Gastroesophageal sphincter (tissue), 4 donors: Measurements from ENCODE around the gene NEK7. TPM values are rescaled to one million over a fixed set of nuclear protein-coding genes. Genes with fewer than 3 reads are reported as not detected.

Experiments
- ATAC-seq: fragments of 150-250 bp; one replicate; pipeline ENCODE4 v1.9.1; 2016; ENCODE audit warnings: mild to moderate bottlenecking, moderate library complexity
- H3K27ac ChIP-seq, 4 donors: fragments of 200-600 bp; sonication (generic) in 3 of 4; 1 replicate in 3 of 4; 2 replicates in 1 of 4; pipeline ENCODE4 v1.5.1; 2016 to 2019
- H3K27me3 ChIP-seq: fragments of 200-600 bp; sonication (generic); one replicate; pipeline ENCODE4 v1.5.1; 2019
- H3K36me3 ChIP-seq, 2 donors: fragments of 200-600 bp; sonication (generic); one replicate each; pipeline ENCODE4 v1.5.1; 2019; ENCODE audit warnings: control low read depth in 1 of 2
- H3K4me1 ChIP-seq, 3 donors: fragments of 200-600 bp; sonication (generic); 1 replicate in 2 of 3; 2 replicates in 1 of 3; pipeline ENCODE4 v1.5.1; 2016 to 2019; ENCODE audit warnings: control low read depth in 2 of 3
- H3K4me3 ChIP-seq, 2 donors: fragments of 200-600 bp; sonication (generic); one replicate each; pipeline ENCODE4 v1.5.1; 2019; ENCODE audit warnings: mild to moderate bottlenecking in 1 of 2, moderate library complexity in 1 of 2
- H3K9me3 ChIP-seq, 3 donors: fragments of 200-600 bp; sonication (generic); one replicate each; pipeline ENCODE4 v1.5.1; 2017 to 2019; ENCODE audit warnings: control low read depth in 2 of 3
- CTCF ChIP-seq, 4 experiments: fragments of 200-600 bp in 2 of 4; fragments of 450-650 bp in 2 of 4; sonication (generic) in 1 of 4; IDR thresholded peaks; one replicate each; pipeline ENCODE4 v1.5.1; 2017 to 2019; ENCODE audit warnings: antibody characterized with exemption in 4 of 4, mild to moderate bottlenecking in 2 of 4, moderate library complexity in 2 of 4
- EP300 ChIP-seq: sonication (generic); formaldehyde crosslinking; IDR thresholded peaks from one replicate; pipeline ENCODE4 v1.6.1; 2017; ENCODE audit warnings: antibody characterized with exemption, mild to moderate bottlenecking
- POLR2A ChIP-seq, 2 donors: fragments of 450-650 bp; IDR thresholded peaks; one replicate each; pipeline ENCODE4 v1.6.1; 2017; ENCODE audit warnings: antibody characterized with exemption in 2 of 2, mild to moderate bottlenecking in 2 of 2, moderate library complexity in 1 of 2
- POLR2AphosphoS5 ChIP-seq: sonication (generic); formaldehyde crosslinking; IDR thresholded peaks from one replicate; pipeline ENCODE4 v1.6.1; 2017; ENCODE audit warnings: antibody characterized with exemption
- WGBS, 2 donors: methylation state at CpG; one replicate each; pipeline ENCODE4 v1.1.5; 2018; ENCODE audit warnings: low coverage in 1 of 2; 5-methylcytosine and 5-hydroxymethylcytosine counted together
- total RNA-seq, 4 donors: library from RNA; depleted of rRNA; stranded (reverse); fragments of >200 nt; gene quantifications; one replicate each; pipeline ENCODE4 v1.1.0, GENCODE V29; 2016

The NEK7 gene
- total RNA-seq, 4 donors from 2014 or later: 114 to 250 (median 181) TPM

DNA sequence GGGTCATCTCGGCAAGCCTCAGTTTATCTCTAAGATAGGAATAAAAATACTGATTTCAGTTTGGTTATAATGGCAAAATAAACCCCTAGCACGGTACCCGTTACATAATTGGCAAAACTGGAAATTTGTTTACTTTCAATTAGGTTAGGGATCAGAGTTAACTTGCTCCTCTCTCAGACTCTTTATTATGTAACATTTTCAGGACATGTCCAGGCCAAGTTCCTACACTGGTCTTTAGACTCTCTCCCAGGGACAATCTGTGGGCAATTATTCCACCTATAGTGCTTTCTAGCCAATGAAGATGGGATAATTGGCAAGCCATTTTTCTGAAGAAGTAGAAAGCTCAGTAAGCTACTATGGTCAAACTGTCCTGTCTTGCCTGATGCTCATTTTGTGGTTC is 189.4 kb downstream of the NEK7 start:
- Histone ChIP-seq H3K27ac (no peak overlapping the region), H3K27me3 (no peaks in the 10 kb centered on the region), H3K9me3 (no peaks in the 10 kb centered on the region), H3K4me3 (no peak overlapping the region), H3K4me1 (no peaks in the 10 kb centered on the region), H3K36me3 (no peaks in the 10 kb centered on the region)
- ATAC-seq: no peak
- 34 to 72% methylated on average over 3 of the region's 3 CpGs for WGBS, 2 donors
- TF ChIP-seq CTCF (IDR thresholded peaks at IDR 0.05): no peak
- TF ChIP-seq POLR2A (IDR thresholded peaks at IDR 0.05): no peak
- TF ChIP-seq EP300: no peak
- no peak for TF ChIP-seq POLR2AphosphoS5

DNA sequence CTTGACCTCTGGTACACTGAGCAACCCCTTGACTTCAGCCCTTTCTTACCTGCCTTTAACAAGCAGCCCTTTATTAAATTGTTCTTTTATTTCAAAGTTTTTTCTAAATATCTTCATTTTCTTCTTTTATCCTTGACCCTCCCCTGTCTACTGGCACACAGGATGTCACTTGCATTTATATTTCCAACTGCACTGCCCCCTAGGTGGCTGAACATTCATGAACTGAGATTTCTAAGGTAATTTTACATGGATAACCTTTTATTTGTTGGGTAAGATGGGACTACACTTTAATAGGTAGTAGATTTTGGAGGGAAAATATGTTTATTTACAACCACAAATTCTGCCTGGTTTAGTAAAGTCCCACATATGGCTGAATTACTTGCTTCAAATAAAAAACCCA is 193.7 kb downstream of the NEK7 start:
- Histone ChIP-seq H3K27ac (no peak overlapping the region), H3K4me3 (no peak overlapping the region), H3K27me3 (no peaks in the 10 kb centered on the region), H3K4me1 (no peaks in the 10 kb centered on the region), H3K36me3 (no peaks in the 10 kb centered on the region), H3K9me3 (no peaks in the 10 kb centered on the region)
- no peak for TF ChIP-seq POLR2AphosphoS5
- no peak for TF ChIP-seq POLR2A (IDR thresholded peaks at IDR 0.05)
- no peak for TF ChIP-seq EP300
- no peak for TF ChIP-seq CTCF (IDR thresholded peaks at IDR 0.05)
- no peak for ATAC-seq

DNA sequence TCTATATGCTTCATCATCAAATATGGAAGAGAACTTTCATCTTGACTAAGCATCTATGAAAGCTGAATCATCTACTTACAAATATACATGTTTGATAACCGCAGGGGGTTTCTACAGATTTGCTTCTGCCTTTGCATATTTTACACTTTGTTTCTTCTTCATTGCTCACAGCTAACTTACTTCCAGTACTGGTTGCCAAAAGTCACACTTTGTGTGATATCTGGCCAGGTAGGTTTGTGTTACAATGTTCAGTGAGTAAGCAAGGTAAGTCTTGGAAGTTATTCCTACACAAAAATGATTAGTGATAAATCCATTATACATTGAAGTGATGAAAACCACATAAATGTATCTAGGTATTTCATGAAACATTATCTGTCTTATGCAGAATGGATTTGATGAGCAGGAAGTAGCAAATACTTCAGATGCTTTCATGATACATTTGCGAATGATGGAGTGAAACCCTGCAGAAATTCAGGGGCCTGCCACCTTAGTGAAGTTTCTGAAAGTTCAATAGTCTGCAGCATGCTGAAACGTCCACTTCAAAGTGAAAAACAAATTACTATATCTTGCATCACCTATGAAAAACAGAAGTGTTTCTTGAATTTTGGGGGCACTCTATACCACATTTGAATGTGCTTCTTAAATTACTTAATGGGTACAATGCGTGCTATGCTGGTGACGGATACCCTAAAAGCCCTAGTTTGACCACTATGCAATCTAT is 196.3 kb downstream of the NEK7 start:
- Histone ChIP-seq H3K4me3 (no peak overlapping the region), H3K27ac (no peak overlapping the region), H3K27me3 (no peaks in the 10 kb centered on the region), H3K9me3 (no peaks in the 10 kb centered on the region), H3K36me3 (no peaks in the 10 kb centered on the region), H3K4me1 (no peaks in the 10 kb centered on the region)
- WGBS, 2 donors: 75% methylated on average over 5 of the region's 5 CpGs
- TF ChIP-seq POLR2A (IDR thresholded peaks at IDR 0.05): no peak
- no peak for TF ChIP-seq EP300
- no peak for TF ChIP-seq POLR2AphosphoS5
- TF ChIP-seq CTCF (IDR thresholded peaks at IDR 0.05): no peak
- no peak for ATAC-seq

DNA sequence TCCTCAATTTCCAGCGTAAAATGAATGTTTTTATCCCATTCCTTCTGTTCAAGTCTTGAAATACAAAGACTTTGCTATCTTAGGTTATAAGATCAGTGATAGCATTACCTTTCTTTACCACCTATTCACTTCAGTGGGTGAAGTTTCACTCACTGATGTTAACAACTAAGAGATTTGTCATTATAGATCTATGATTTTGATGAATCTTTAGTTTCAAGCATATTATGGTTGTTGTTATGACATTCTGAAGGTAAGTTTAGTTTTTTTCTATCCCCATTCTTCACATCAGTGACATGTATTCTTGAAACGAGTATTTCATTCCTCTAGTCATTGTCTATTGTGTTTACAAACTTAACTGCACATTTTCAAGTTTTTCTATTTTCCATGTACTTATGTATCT is 201.1 kb downstream of the NEK7 start:
- no peaks in the 10 kb centered on the region for H3K36me3 ChIP-seq
- H3K27ac ChIP-seq: no peak overlapping the region
- no peak for ATAC-seq
- 56 to 57% methylated on average over 2 of the region's 2 CpGs for WGBS, 2 donors
- H3K4me3 ChIP-seq: no peak overlapping the region
- TF ChIP-seq POLR2A (IDR thresholded peaks at IDR 0.05) (no peak), POLR2AphosphoS5 (no peak), EP300 (no peak), CTCF (IDR thresholded peaks at IDR 0.05) (no peak)
- H3K4me1 ChIP-seq: no peaks in the 10 kb centered on the region
- no peaks in the 10 kb centered on the region for H3K27me3 ChIP-seq
- H3K9me3 ChIP-seq: no peaks in the 10 kb centered on the region

- Histone ChIP-seq H3K9me3 (no peaks in the 10 kb centered on the region), H3K4me3 (no peak overlapping the region), H3K4me1 (no peaks in the 10 kb centered on the region), H3K36me3 (no peaks in the 10 kb centered on the region), H3K27ac (no peak overlapping the region), H3K27me3 (no peaks in the 10 kb centered on the region)
- TF ChIP-seq CTCF (IDR thresholded peaks at IDR 0.05): peak in 3 of 4 experiments; percentile 37 to 44 (median 41)
- TF ChIP-seq POLR2AphosphoS5: no peak
- no peak for ATAC-seq
- WGBS, 2 donors: 42 to 51% methylated on average over 6 of the region's 6 CpGs
Measured at GRCh38 chr1:198359024-198359653, 202.3 kb downstream of the NEK7 start.
